ENCODE data around the gene GATAD2A.

GRCh38 chr19:19451429-19452242, 46.2 kb downstream of the GATAD2A start:
- TF ChIP-seq CTCF (IDR thresholded peaks at IDR 0.05; ENCODE audit: low read depth, low read length) = no peak
- no peak for TF ChIP-seq EZH2phosphoT487 (IDR thresholded peaks at IDR 0.05; ENCODE audit: low read depth)
